SU-DHL-6 (cell line): ENCODE results near the gene STT3B.
A peak's percentile ranks its signal among the peaks of the same experiment; 100 is the strongest.

Experiments used
- H2AFZ ChIP-seq: fragments of 200-600 bp; sonication (generic); 2 replicates; pipeline ENCODE4 v1.6.1; 2014; ENCODE audit warnings: low read depth, mild to moderate bottlenecking, moderate library complexity, mixed read lengths, antibody characterized with exemption, low read length; ENCODE audit not compliant: severe bottlenecking
- H3F3A ChIP-seq: fragments of 200-600 bp; shearing (Covaris generic); 2 replicates; pipeline ENCODE4 v1.6.0; 2016; ENCODE audit warnings: antibody characterized with exemption, mild to moderate bottlenecking; ENCODE audit not compliant: insufficient read depth
- H3K27ac ChIP-seq: fragments of 200-600 bp; sonication (generic); 2 replicates; pipeline ENCODE4 v1.5.1; 2016; ENCODE audit warnings: low read depth, mild to moderate bottlenecking, low read length, moderate library complexity, mixed read lengths
- H3K27me3 ChIP-seq: fragments of 200-600 bp; sonication (generic), shearing (Covaris generic); 2 replicates; pipeline ENCODE4 v1.6.0; 2014; ENCODE audit warnings: mild to moderate bottlenecking, low read length
- H3K36me3 ChIP-seq: fragments of 200-600 bp; sonication (generic); 2 replicates; pipeline ENCODE4 v1.6.1; 2014; ENCODE audit warnings: mild to moderate bottlenecking, low read length, mixed read lengths
- H3K4me2 ChIP-seq: fragments of 300-600, 200-600 bp; shearing (Covaris generic), sonication (generic); 2 replicates; pipeline ENCODE4 v1.6.0; 2014; ENCODE audit warnings: low read length, low read depth, mild to moderate bottlenecking; ENCODE audit not compliant: poor library complexity, severe bottlenecking
- H3K4me3 ChIP-seq: fragments of 200-600 bp; sonication (generic); 2 replicates; pipeline ENCODE4 v1.5.1; 2014; ENCODE audit warnings: antibody characterized with exemption, low read length, mild to moderate bottlenecking, mixed read lengths; ENCODE audit not compliant: insufficient read depth, poor library complexity, severe bottlenecking
- H3K79me2 ChIP-seq: fragments of 200-600 bp; sonication (generic); 2 replicates; pipeline ENCODE4 v1.6.1; 2014; ENCODE audit warnings: mild to moderate bottlenecking, low read length, moderate library complexity; ENCODE audit not compliant: insufficient read depth
- H3K9ac ChIP-seq: fragments of 200-600 bp; sonication (generic); 2 replicates; pipeline ENCODE4 v1.7.0; 2014; ENCODE audit warnings: mild to moderate bottlenecking, low read length
- H3K9me2 ChIP-seq: fragments of 200-600 bp; sonication (generic); replicated peaks from 2 replicates; pipeline ENCODE4 v1.6.1; 2014; ENCODE audit warnings: low read length; ENCODE audit not compliant: insufficient read depth
- H3K9me3 ChIP-seq: fragments of 200-600 bp; sonication (generic); 2 replicates; pipeline ENCODE4 v1.6.1; 2014; ENCODE audit warnings: low read length, mixed read lengths; ENCODE audit not compliant: insufficient read depth
- H4K20me1 ChIP-seq: fragments of 200-600 bp; sonication (generic); 2 replicates; pipeline ENCODE4 v1.6.1; 2014; ENCODE audit warnings: low read depth, mild to moderate bottlenecking, antibody characterized with exemption, low read length, moderate library complexity, mixed read lengths
- CTCF ChIP-seq: fragments of 200-600 bp; sonication (generic); IDR thresholded peaks from one replicate; pipeline ENCODE4 v1.5.1; 2017; ENCODE audit warnings: antibody characterized with exemption, mild to moderate bottlenecking, low read length, moderate library complexity; ENCODE audit not compliant: insufficient read depth, poor library complexity, severe bottlenecking
- EZH2phosphoT487 ChIP-seq: fragments of 200-600 bp; sonication (generic), shearing (Covaris generic); conservative IDR thresholded peaks from 2 replicates; pipeline ENCODE4 v1.6.1; 2018; ENCODE audit warnings: mild to moderate bottlenecking, antibody characterized with exemption, low read length, moderate library complexity, mixed read lengths

The STT3B gene

GRCh38 chr3:31572236-31573004 lies 39.7 kb downstream of the STT3B start:
- H3K9ac ChIP-seq, result no peak overlapping the region
- peak overlapping the region; percentile 21; the same call in 1 of the 2 replicates for H3K27ac ChIP-seq
- H3K4me2 ChIP-seq, result peak overlapping the region; percentile 15
- peaks cover 76% of the 10 kb centered on the region for H4K20me1 ChIP-seq
- H3F3A ChIP-seq, result peaks cover 11% of the 10 kb centered on the region; the same call in 1 of the 2 replicates
- no peaks in the 10 kb centered on the region for H3K9me2 ChIP-seq
- H3K36me3 ChIP-seq, result peaks cover 11% of the 10 kb centered on the region; the same call in 1 of the 2 replicates
- no peak overlapping the region for H3K4me3 ChIP-seq
- H3K79me2 ChIP-seq, result peaks cover 97% of the 10 kb centered on the region
- H3K27me3 ChIP-seq, result no peaks in the 10 kb centered on the region
- TF ChIP-seq EZH2phosphoT487 (no peak), CTCF (no peak)
- H3K9me3 ChIP-seq, result no peaks in the 10 kb centered on the region
- no peak overlapping the region for H2AFZ ChIP-seq

- H3K4me3 ChIP-seq, result no peak overlapping the region
- H3K27me3 ChIP-seq, result no peaks in the 10 kb centered on the region
- H3K9me3 ChIP-seq, result no peaks in the 10 kb centered on the region
- H3K79me2 ChIP-seq, result peaks cover 97% of the 10 kb centered on the region
- H4K20me1 ChIP-seq, result peaks cover 68% of the 10 kb centered on the region
- H3K9ac ChIP-seq, result no peak overlapping the region
- H3K36me3 ChIP-seq, result peaks cover 11% of the 10 kb centered on the region; the same call in 1 of the 2 replicates
- no peak overlapping the region for H2AFZ ChIP-seq
- H3K27ac ChIP-seq, result peak overlapping the region; percentile 21
- peaks cover 11% of the 10 kb centered on the region; the same call in 1 of the 2 replicates for H3F3A ChIP-seq
- TF ChIP-seq EZH2phosphoT487 (no peak), CTCF (no peak)
- no peaks in the 10 kb centered on the region for H3K9me2 ChIP-seq
- H3K4me2 ChIP-seq, result peak overlapping the region; percentile 15
Observed at GRCh38 chr3:31573036-31573779, 40.5 kb downstream of the STT3B start.

GRCh38 chr3:31575448-31575847 lies 42.7 kb downstream of the STT3B start:
- H3F3A ChIP-seq, result peaks cover 6% of the 10 kb centered on the region; the same call in 1 of the 2 replicates
- peaks cover 34% of the 10 kb centered on the region; the same call in 1 of the 2 replicates for H3K36me3 ChIP-seq
- H3K9me2 ChIP-seq, result no peaks in the 10 kb centered on the region
- H3K4me2 ChIP-seq, result no peak overlapping the region
- H3K9me3 ChIP-seq, result no peaks in the 10 kb centered on the region
- H3K27ac ChIP-seq, result no peak overlapping the region
- H3K27me3 ChIP-seq, result no peaks in the 10 kb centered on the region
- H3K9ac ChIP-seq, result no peak overlapping the region
- H3K4me3 ChIP-seq, result no peak overlapping the region
- H3K79me2 ChIP-seq, result peaks cover 94% of the 10 kb centered on the region
- no peak for TF ChIP-seq CTCF
- TF ChIP-seq EZH2phosphoT487, result no peak
- H2AFZ ChIP-seq, result no peak overlapping the region
- H4K20me1 ChIP-seq, result peaks cover 49% of the 10 kb centered on the region
